ENCODE data around the gene ELK4. TPM values are rescaled to one million over a fixed set of nuclear protein-coding genes. Genes with fewer than 3 reads are reported as not detected.

Gene ELK4
- total RNA-seq, 1 donor from 2014 or later = 16.1 TPM

- DNase-seq (ENCODE audit: low read depth) = no peak
- peaks cover 11% of the 10 kb centered on the region for H3K27me3 ChIP-seq (ENCODE audit: control insufficient read depth, insufficient read depth, low read length)
- no peak for TF ChIP-seq CTCF (IDR thresholded peaks at IDR 0.05; ENCODE audit: insufficient read depth, low read length, poor library complexity, severe bottlenecking)
- H3K36me3 ChIP-seq (ENCODE audit: control insufficient read depth, insufficient read depth, low read length) = no peaks in the 10 kb centered on the region
- no peak overlapping the region for H3K4me3 ChIP-seq (ENCODE audit: low read depth, low read length)
Measured at GRCh38 chr1:205583461-205584130, 48.2 kb downstream of the ELK4 start.

GRCh38 chr1:205582471-205583291 lies 49.1 kb downstream of the ELK4 start:
- Histone ChIP-seq H3K27me3 (ENCODE audit: control insufficient read depth, insufficient read depth, low read length) (peaks cover 15% of the 10 kb centered on the region), H3K4me3 (ENCODE audit: low read depth, low read length) (no peak overlapping the region), H3K36me3 (ENCODE audit: control insufficient read depth, insufficient read depth, low read length) (no peaks in the 10 kb centered on the region)
- DNase-seq (ENCODE audit: low read depth) = no peak
- no peak for TF ChIP-seq CTCF (IDR thresholded peaks at IDR 0.05; ENCODE audit: insufficient read depth, low read length, poor library complexity, severe bottlenecking)

- TF ChIP-seq CTCF (IDR thresholded peaks at IDR 0.05; ENCODE audit: insufficient read depth, low read length, poor library complexity, severe bottlenecking) = no peak
- H3K4me3 ChIP-seq (ENCODE audit: low read depth, low read length) = no peak overlapping the region
- peaks cover 21% of the 10 kb centered on the region for H3K27me3 ChIP-seq (ENCODE audit: control insufficient read depth, insufficient read depth, low read length)
- no peaks in the 10 kb centered on the region for H3K36me3 ChIP-seq (ENCODE audit: control insufficient read depth, insufficient read depth, low read length)
- DNase-seq (ENCODE audit: low read depth) = no peak
Measured at GRCh38 chr1:205582046-205582445, 49.8 kb downstream of the ELK4 start.

- DNase-seq (ENCODE audit: low read depth) = no peak
- no peaks in the 10 kb centered on the region for H3K36me3 ChIP-seq (ENCODE audit: control insufficient read depth, insufficient read depth, low read length)
- peaks cover 24% of the 10 kb centered on the region for H3K27me3 ChIP-seq (ENCODE audit: control insufficient read depth, insufficient read depth, low read length)
- no peak overlapping the region for H3K4me3 ChIP-seq (ENCODE audit: low read depth, low read length)
- no peak for TF ChIP-seq CTCF (IDR thresholded peaks at IDR 0.05; ENCODE audit: insufficient read depth, low read length, poor library complexity, severe bottlenecking)
Measured at GRCh38 chr1:205581321-205581980, 50.4 kb downstream of the ELK4 start.

- no peak for TF ChIP-seq CTCF (IDR thresholded peaks at IDR 0.05; ENCODE audit: insufficient read depth, low read length, poor library complexity, severe bottlenecking)
Measured at GRCh38 chr1:205580923-205581180, 51.0 kb downstream of the ELK4 start.

More at GRCh38 chr1:205580923-205581180, 51.0 kb downstream of the ELK4 start:
- no peak for DNase-seq (ENCODE audit: low read depth)
- Histone ChIP-seq H3K36me3 (ENCODE audit: control insufficient read depth, insufficient read depth, low read length) (no peaks in the 10 kb centered on the region), H3K4me3 (ENCODE audit: low read depth, low read length) (no peak overlapping the region), H3K27me3 (ENCODE audit: control insufficient read depth, insufficient read depth, low read length) (peaks cover 24% of the 10 kb centered on the region)
